A549 (cell line): Measurements from ENCODE around the gene HOXA4. TPM values are rescaled to one million over a fixed set of nuclear protein-coding genes. Genes with fewer than 3 reads are reported as not detected.

Source experiments
- ATAC-seq, 2 experiments: fragments of 200-7000 bp in 1 of 2; fragments of >200 bp in 1 of 2; cut with Nextera tagmentation in 1 of 2; cut with Tn5 transposase in 1 of 2; 3 replicates each; pipeline versions ENCODE4 v1.8.0 to v1.9.1; 2018 to 2020; ENCODE audit warnings: mild to moderate bottlenecking in 1 of 2, moderate library complexity in 1 of 2
- CTCF ChIA-PET: fragments of 300-600 bp; sonication (Branson Sonifier 250); formaldehyde crosslinking; extraction: SDS; loops from one replicate; lab custom pipeline; 2021; ENCODE audit warnings: antibody characterized with exemption, inconsistent platforms; lab: Yijun Ruan, JAX
- POLR2A ChIA-PET: fragments of 350-600 bp; formaldehyde crosslinking; extraction: SDS; loops from one replicate; lab custom pipeline; 2021; ENCODE audit warnings: antibody characterized with exemption, inconsistent platforms; lab: Yijun Ruan, JAX
- DNase-seq, 2 experiments: peaks; one replicate each; pipeline versions ENCODE4 v3.0.0 to v3.0.0-alpha.2; 2011 to 2016; ENCODE audit warnings: low read depth in 1 of 2, low spot score in 1 of 2
- FAIRE-seq: peaks from 2 replicates; lab custom pipeline; 2011; peaks lifted over from hg19 to GRCh38; lab: Jason Lieb, UNC
- H3K27ac ChIP-seq, 2 experiments: fragments of >200 bp; sonication (Bioruptor Twin); formaldehyde crosslinking; 3 replicates each; pipeline ENCODE4 v1.5.1; 2016 to 2017
- H3K4me1 ChIP-seq: fragments of >200 bp; sonication (Bioruptor Twin); formaldehyde crosslinking; 3 replicates; pipeline ENCODE4 v1.6.1; 2016
- H3K4me2 ChIP-seq: fragments of >200 bp; sonication (Bioruptor Twin); formaldehyde crosslinking; 3 replicates; pipeline ENCODE4 v1.6.1; 2016
- H3K4me3 ChIP-seq: fragments of >200 bp; sonication (Bioruptor Twin); formaldehyde crosslinking; 3 replicates; pipeline ENCODE4 v1.5.1; 2016
- H3K9me3 ChIP-seq: fragments of >200 bp; sonication (Bioruptor Twin); formaldehyde crosslinking; 3 replicates; pipeline ENCODE4 v1.6.1; 2016
- CBX2 ChIP-seq: fragments of 200-600 bp; sonication (generic); IDR thresholded peaks from 2 replicates; pipeline ENCODE4 v1.6.1; 2016; ENCODE audit warnings: low read depth, mild to moderate bottlenecking, borderline replicate concordance
- CHD2 ChIP-seq: fragments of 150-350 bp; IDR thresholded peaks from 2 replicates; pipeline ENCODE4 v1.6.1; 2014; ENCODE audit warnings: low read length; ENCODE audit not compliant: partially characterized antibody
- EHF ChIP-seq: fragments of 250-450 bp; sonication (Bioruptor Pico); IDR thresholded peaks from 2 replicates; pipeline ENCODE4 v1.5.0; 2020; ENCODE audit warnings: mild to moderate bottlenecking
- EP300 ChIP-seq, 2 experiments: fragments of >200 bp; sonication (Bioruptor Twin); formaldehyde crosslinking; IDR thresholded peaks; 2 replicates in 1 of 2; 3 replicates in 1 of 2; pipeline ENCODE4 v1.6.1; 2016 to 2017
- FOXS1 ChIP-seq: fragments of 250-450 bp; sonication (Bioruptor Pico); IDR thresholded peaks from 2 replicates; pipeline ENCODE4 v1.5.0; 2020; ENCODE audit warnings: mild to moderate bottlenecking, moderate library complexity
- HOXA7 ChIP-seq: fragments of 250-450 bp; sonication (Bioruptor Pico); IDR thresholded peaks from 2 replicates; pipeline ENCODE4 v1.5.0; 2020; ENCODE audit warnings: mild to moderate bottlenecking, moderate library complexity
- HOXB13 ChIP-seq: fragments of 250-450 bp; sonication (Bioruptor Pico); IDR thresholded peaks from 2 replicates; pipeline ENCODE4 v1.5.0; 2020; ENCODE audit warnings: low read depth, mild to moderate bottlenecking, moderate library complexity
- JUN ChIP-seq, 2 experiments: fragments of >200 bp; sonication (Bioruptor Twin); formaldehyde crosslinking; IDR thresholded peaks; 2 replicates in 1 of 2; 3 replicates in 1 of 2; pipeline ENCODE4 v1.6.1; 2016 to 2017
- JUNB ChIP-seq: fragments of >200 bp; sonication (Bioruptor Twin); formaldehyde crosslinking; IDR thresholded peaks from 2 replicates; pipeline ENCODE4 v1.6.1; 2016
- KDM1A ChIP-seq: fragments of 200-600 bp; sonication (generic); IDR thresholded peaks from 2 replicates; pipeline ENCODE4 v1.6.1; 2016; ENCODE audit warnings: low read depth, mild to moderate bottlenecking
- KDM5A ChIP-seq: fragments of 200-600 bp; sonication (generic); IDR thresholded peaks from 2 replicates; pipeline ENCODE4 v1.6.1; 2016; ENCODE audit warnings: antibody characterized with exemption, mild to moderate bottlenecking
- MAFK ChIP-seq: fragments of 450-650 bp; IDR thresholded peaks from 2 replicates; pipeline ENCODE4 v1.6.1; 2014; ENCODE audit not compliant: partially characterized antibody
- MYC ChIP-seq: IDR thresholded peaks from 2 replicates; pipeline ENCODE4 v1.6.1; 2012; ENCODE audit warnings: mild to moderate bottlenecking, inconsistent platforms, low read length, improper control_type of control experiment, borderline replicate concordance
- RARB ChIP-seq: fragments of 250-450 bp; sonication (Bioruptor Pico); IDR thresholded peaks from 2 replicates; pipeline ENCODE4 v1.8.0; 2021; ENCODE audit warnings: mild to moderate bottlenecking, moderate library complexity
- RCOR1 ChIP-seq: fragments of 150-350 bp; IDR thresholded peaks from 2 replicates; pipeline ENCODE4 v1.6.1; 2014; ENCODE audit warnings: antibody characterized with exemption, low read length, low read depth
- RFX5 ChIP-seq: fragments of 450-650 bp; IDR thresholded peaks from 2 replicates; pipeline ENCODE4 v1.7.1; 2014; ENCODE audit warnings: antibody characterized with exemption, mild to moderate bottlenecking, moderate library complexity
- TP53 ChIP-seq: fragments of 250-450 bp; sonication (Bioruptor Pico); IDR thresholded peaks from 2 replicates; pipeline ENCODE4 v1.5.0; 2021; ENCODE audit warnings: mild to moderate bottlenecking, moderate library complexity
- ZC3H11A ChIP-seq: fragments of 450-650 bp; IDR thresholded peaks from 2 replicates; pipeline ENCODE4 v1.6.1; 2014; ENCODE audit warnings: antibody characterized with exemption, mild to moderate bottlenecking
- ZFP36 ChIP-seq: fragments of 450-650 bp; IDR thresholded peaks from 2 replicates; pipeline ENCODE4 v1.6.1; 2014; ENCODE audit warnings: borderline replicate concordance; ENCODE audit not compliant: partially characterized antibody
- WGBS: methylation state at CpG from one replicate; pipeline ENCODE4 v1.1.6; 2017; ENCODE audit errors: missing lambda C conversion rate; 5-methylcytosine and 5-hydroxymethylcytosine counted together
- polyA plus RNA-seq, 4 experiments: library from polyadenylated mRNA; depleted of rRNA in 3 of 4; stranded (reverse); fragments of >200 nt; fragmentation: RNase III in 1 of 4; extraction: RNeasy Plus Mini Kit Qiagen cat#74134 plus additional on column Dnase treatment in 1 of 4; gene quantifications; 2 replicates in 3 of 4; 3 replicates in 1 of 4; pipeline ENCODE4 v1.2.3, GENCODE V29; 2011 to 2017
- TF ChIP-seq, protein P1 (sequence below): fragments of >200 bp; sonication (Bioruptor Twin); formaldehyde crosslinking; IDR thresholded peaks from 2 replicates; pipeline ENCODE4 v1.6.1; 2016
- TF ChIP-seq, protein P2 (sequence below): fragments of 250-450 bp; sonication (Bioruptor Pico); IDR thresholded peaks from 2 replicates; pipeline ENCODE4 v1.5.0; 2021; ENCODE audit warnings: mild to moderate bottlenecking, moderate library complexity, borderline replicate concordance
- TF ChIP-seq, protein P3 (sequence below): IDR thresholded peaks from 2 replicates; pipeline ENCODE4 v1.6.1; 2012
- TF ChIP-seq, protein P4 (sequence below): fragments of 450-650 bp; IDR thresholded peaks from 2 replicates; pipeline ENCODE4 v1.6.1; 2014; ENCODE audit warnings: antibody characterized with exemption
- TF ChIP-seq, protein P5 (sequence below): fragments of 200-600 bp; sonication (generic); IDR thresholded peaks from 2 replicates; pipeline ENCODE4 v1.6.1; 2016; ENCODE audit warnings: antibody characterized with exemption, mild to moderate bottlenecking, moderate library complexity

Gene HOXA4
- polyA plus RNA-seq, 2 of the 4 experiments (the other 2 are of a cell fraction): 2.1 to 2.6 TPM

DNA sequence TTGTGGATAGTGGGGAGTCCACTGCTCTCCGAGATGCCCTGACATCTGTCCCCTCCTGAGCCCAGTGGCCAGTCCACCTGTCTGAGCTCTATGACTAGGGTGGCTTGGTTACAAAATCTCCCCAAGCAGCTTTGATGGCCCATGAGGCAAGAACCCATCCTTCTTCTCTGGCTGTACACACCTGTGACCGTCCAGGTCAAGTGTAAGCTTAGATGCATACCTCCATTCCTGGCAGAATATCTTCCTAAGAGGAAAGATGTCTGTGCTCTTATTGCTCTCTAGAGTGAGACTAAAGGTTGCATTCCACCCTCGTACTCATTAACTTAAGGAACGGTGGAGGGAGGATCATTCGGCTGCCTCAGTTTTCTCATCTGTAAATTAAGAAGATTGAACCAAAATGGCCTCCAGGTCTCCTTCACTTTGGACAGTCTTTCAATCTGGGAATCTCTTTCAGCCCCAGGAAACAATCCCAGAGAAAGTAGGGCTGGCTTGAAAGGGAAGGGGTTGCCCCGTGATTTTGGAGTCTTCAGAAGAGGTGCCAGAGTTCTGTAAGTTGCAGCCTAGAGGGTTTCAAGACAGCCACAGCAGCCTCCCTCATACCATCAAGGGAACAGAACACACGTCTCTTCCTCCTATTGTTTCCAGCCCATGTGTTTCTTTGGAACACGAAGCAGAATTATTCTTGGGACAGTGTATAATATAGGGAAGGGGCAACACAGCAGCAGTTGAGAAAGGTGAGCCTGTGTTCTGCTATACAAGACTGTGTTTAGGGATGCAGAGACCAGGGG is 5.5 kb downstream of the HOXA4 start:
- ChIA-PET CTCF (interaction anchor here (1.2 kb wide), 1 partner anchor 1231 kb away, joined by 3 read pairs; no protein-coding TSS in a partner anchor), POLR2A (no interaction called here)
- Histone ChIP-seq H3K9me3 (no peaks in the 10 kb centered on the region), H3K4me1 (peaks cover 21% of the 10 kb centered on the region), H3K4me3 (no peak overlapping the region), H3K4me2 (no peak overlapping the region), H3K27ac (0 out of 6 replicates have a peak overlapping the region, but pooled peaks of 1 of the 2 experiments have one; percentile 4)
- FAIRE-seq (no peak), DNase-seq (no peak), ATAC-seq (no peak)
- TF ChIP-seq EHF (CRISPR knock-in tag) (no peak), RCOR1 (no peak), TP53 (no peak), CHD2 (no peak), RARB (no peak), JUNB (no peak), KDM5A (no peak), FOXS1 (no peak), HOXB13 (CRISPR knock-in tag) (no peak), EP300 (IDR thresholded peaks at IDR 0.05) (no peak)
- TF ChIP-seq, protein P1, sequence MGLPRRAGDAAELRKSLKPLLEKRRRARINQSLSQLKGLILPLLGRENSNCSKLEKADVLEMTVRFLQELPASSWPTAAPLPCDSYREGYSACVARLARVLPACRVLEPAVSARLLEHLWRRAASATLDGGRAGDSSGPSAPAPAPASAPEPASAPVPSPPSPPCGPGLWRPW: no peak
- TF ChIP-seq, protein P2, sequence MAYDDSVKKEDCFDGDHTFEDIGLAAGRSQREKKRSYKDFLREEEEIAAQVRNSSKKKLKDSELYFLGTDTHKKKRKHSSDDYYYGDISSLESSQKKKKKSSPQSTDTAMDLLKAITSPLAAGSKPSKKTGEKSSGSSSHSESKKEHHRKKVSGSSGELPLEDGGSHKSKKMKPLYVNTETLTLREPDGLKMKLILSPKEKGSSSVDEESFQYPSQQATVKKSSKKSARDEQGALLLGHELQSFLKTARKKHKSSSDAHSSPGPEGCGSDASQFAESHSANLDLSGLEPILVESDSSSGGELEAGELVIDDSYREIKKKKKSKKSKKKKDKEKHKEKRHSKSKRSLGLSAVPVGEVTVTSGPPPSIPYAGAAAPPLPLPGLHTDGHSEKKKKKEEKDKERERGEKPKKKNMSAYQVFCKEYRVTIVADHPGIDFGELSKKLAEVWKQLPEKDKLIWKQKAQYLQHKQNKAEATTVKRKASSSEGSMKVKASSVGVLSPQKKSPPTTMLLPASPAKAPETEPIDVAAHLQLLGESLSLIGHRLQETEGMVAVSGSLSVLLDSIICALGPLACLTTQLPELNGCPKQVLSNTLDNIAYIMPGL (CRISPR knock-in tag): no peak
- 82% methylated on average over 8 of the region's 8 CpGs for WGBS

DNA sequence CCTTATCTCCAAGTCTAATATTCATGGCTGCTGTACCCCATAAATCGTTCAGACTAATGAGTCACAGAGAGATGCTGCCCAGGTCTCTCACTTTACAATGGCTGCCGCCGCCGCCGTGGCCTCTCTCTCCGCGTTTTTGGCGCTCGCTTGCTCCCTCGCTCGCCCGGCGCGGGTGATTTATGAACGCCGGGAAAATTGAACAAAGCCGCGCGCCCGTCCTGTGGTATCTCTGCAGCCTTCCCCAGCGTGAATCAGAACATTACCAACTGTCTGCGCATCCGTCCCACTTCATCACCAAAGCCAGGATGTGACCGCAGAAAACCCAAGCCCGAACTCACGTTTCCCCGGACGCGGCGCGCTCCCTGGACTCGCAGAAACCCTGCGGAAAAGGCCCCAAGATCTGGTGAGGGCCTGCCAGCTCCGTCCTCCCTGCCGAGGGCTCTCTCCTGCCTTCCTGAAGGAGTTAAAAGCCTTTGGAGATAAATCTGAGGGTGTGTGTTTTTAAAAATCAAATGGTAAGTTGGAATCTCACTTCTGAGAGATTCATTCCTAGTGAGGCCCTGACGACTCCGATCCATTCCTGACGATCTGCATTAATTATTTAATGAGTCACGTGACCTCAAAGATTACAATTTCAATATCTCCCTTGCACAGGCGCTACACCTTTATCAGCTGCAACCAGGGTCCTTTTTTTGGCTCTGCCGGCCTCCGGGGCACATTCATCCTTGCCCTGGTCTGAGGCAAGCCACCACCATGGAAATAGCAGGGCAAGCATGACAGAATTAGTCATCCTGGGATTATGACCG is 6.3 kb downstream of the HOXA4 start:
- DNase-seq (no peak), FAIRE-seq (no peak), ATAC-seq (no peak)
- ChIA-PET CTCF (interaction anchor here (0.6 to 1.2 kb wide), 3 partner anchors 10 to 1230 kb away, joined by 3 read pairs; no protein-coding TSS in a partner anchor), POLR2A (no interaction called here)
- TF ChIP-seq, protein P3, sequence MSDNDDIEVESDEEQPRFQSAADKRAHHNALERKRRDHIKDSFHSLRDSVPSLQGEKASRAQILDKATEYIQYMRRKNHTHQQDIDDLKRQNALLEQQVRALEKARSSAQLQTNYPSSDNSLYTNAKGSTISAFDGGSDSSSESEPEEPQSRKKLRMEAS: no peak
- TF ChIP-seq ZFP36 (no peak), RCOR1 (no peak), HOXA7 (CRISPR knock-in tag) (no peak), JUNB (no peak), ZC3H11A (no peak), JUN (IDR thresholded peaks at IDR 0.05) (no peak), KDM1A (no peak), MAFK (no peak), EP300 (IDR thresholded peaks at IDR 0.05) (no peak), MYC (no peak), TP53 (no peak), KDM5A (no peak), RFX5 (no peak), CBX2 (no peak)
- TF ChIP-seq, protein P4, sequence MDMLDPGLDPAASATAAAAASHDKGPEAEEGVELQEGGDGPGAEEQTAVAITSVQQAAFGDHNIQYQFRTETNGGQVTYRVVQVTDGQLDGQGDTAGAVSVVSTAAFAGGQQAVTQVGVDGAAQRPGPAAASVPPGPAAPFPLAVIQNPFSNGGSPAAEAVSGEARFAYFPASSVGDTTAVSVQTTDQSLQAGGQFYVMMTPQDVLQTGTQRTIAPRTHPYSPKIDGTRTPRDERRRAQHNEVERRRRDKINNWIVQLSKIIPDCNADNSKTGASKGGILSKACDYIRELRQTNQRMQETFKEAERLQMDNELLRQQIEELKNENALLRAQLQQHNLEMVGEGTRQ: no peak
- TF ChIP-seq, protein P2 (CRISPR knock-in tag): no peak
- TF ChIP-seq, protein P5, sequence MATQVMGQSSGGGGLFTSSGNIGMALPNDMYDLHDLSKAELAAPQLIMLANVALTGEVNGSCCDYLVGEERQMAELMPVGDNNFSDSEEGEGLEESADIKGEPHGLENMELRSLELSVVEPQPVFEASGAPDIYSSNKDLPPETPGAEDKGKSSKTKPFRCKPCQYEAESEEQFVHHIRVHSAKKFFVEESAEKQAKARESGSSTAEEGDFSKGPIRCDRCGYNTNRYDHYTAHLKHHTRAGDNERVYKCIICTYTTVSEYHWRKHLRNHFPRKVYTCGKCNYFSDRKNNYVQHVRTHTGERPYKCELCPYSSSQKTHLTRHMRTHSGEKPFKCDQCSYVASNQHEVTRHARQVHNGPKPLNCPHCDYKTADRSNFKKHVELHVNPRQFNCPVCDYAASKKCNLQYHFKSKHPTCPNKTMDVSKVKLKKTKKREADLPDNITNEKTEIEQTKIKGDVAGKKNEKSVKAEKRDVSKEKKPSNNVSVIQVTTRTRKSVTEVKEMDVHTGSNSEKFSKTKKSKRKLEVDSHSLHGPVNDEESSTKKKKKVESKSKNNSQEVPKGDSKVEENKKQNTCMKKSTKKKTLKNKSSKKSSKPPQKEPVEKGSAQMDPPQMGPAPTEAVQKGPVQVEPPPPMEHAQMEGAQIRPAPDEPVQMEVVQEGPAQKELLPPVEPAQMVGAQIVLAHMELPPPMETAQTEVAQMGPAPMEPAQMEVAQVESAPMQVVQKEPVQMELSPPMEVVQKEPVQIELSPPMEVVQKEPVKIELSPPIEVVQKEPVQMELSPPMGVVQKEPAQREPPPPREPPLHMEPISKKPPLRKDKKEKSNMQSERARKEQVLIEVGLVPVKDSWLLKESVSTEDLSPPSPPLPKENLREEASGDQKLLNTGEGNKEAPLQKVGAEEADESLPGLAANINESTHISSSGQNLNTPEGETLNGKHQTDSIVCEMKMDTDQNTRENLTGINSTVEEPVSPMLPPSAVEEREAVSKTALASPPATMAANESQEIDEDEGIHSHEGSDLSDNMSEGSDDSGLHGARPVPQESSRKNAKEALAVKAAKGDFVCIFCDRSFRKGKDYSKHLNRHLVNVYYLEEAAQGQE: no peak
- WGBS: 96% methylated on average over 43 of the region's 43 CpGs
- no peak overlapping the region for H3K4me3 ChIP-seq
- H3K27ac ChIP-seq: no peak overlapping the region
- no peaks in the 10 kb centered on the region for H3K9me3 ChIP-seq
- H3K4me1 ChIP-seq: peaks cover 29% of the 10 kb centered on the region
- H3K4me2 ChIP-seq: no peak overlapping the region
